NCI-H524 treated with DMSO at 0.1 percent for 48 hours (cell line): Measurements from ENCODE around the gene SLC17A5.
"Not testable (repeated sequence)": the region's sequence is repeated elsewhere in the genome, so short reads cannot be mapped to it uniquely, and the experiment has no call there.

ENCODE experiments used
- DNase-seq: peaks from one replicate; lab custom pipeline; 2025; lab: John Stamatoyannopoulos, UW

Gene SLC17A5

DNA sequence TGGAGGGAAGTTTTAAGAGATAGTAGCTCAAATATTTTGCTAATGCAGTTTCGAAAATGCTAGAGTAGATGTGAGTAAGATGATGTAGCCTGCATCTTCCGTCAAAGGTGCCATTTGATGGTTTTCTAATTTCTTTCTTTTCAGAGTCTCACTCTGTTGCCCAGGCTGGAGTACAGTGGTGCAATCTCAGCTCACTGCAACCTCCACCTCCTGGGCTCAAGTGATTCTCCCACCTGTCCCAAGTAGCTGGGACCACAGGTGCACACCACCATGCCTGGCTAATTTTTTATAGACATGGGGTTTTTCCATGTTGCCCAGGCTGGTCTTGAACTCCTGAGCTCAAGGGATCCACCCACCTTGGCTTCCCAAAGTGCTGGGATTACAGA is 87.3 kb downstream of the SLC17A5 start:
- not testable (repeated sequence) for DNase-seq

DNA sequence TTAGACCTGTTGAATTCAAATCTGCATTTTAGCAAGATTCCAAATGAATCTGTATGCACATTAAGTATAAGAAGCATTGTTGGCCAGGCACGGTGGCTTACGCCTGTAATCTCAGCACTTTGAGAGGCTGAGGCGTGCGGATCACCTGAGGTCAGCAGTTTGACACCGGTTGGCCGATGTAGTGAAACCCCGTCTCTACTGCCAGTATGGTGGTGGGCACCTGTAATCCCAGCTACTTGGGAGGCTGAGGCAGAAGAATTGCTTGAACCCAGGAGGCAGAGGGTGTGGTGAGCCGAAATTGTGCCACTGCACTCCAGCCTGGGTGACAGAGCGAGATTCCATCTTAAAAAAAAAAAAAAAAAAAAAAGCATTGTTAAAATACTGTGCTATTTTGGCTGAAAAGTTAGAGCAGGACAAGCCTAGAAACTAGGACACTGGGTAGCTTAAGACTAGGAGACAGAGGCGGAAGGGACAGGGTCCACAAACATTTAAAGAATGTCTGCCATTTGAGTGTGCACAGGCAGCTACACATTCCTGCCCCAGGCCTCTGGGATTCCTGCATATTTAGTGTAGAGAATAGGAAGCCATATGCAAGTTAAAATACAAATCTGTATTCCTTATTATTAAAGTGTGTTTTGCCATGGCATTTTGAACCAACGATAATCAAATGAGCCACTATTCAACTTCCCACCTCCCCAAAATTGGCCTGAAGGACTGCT is 87.9 kb downstream of the SLC17A5 start:
- no peak for DNase-seq

DNA sequence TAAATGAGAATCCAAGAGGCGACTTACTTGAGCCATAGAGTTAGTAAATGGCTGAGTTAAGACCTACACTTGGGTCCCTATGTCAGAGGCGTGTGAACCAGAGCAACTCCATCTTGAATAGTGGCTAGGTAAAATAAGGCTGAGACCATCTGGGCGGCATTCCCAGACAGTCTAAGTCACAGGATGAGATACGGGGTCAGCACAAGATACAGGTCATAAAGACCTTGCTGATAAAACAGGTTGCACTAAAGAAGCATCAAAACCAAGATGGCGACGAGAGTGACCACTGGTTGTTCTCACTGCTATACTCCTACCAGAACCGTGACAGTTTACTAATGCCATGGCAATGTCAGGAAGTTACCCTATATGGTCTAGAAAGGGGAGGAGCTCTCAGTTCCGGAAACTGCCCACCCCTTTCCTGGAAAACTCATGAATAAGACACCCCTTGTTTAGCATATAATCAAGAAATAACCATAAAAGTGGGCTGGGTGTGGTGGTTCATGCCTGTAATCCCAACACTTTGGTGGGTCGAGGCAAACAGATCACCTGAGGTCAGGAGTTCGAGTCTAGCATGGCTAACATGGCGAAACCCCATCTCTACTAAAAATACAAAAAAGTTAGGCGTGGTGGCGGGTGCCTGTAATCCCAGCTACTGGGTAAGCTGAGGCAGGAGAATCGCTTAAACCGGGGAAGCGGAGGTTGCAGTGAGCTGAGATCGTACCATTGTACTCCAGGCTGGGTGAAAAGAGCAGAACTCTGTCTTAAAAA is 89.0 kb downstream of the SLC17A5 start:
- DNase-seq: no peak

DNA sequence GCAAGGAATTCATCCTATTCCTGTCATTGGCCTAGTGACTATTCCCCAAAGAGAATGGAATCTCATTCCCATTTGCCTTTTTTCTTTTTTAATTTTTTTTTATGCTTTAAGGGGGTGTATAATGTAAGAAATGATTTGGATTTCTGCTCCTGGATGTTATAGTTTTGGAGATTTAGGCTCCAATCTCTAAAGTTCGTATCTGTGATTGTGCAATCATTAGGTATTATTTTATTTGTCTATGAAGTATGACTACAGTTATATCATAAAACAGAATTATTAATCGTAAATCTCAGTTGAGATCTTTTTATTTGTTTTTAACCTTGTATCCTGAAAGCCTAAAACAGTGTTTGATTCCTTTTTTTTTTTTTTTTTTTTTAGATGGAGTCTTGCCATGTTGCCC is 91.2 kb downstream of the SLC17A5 start:
- no peak for DNase-seq

DNA sequence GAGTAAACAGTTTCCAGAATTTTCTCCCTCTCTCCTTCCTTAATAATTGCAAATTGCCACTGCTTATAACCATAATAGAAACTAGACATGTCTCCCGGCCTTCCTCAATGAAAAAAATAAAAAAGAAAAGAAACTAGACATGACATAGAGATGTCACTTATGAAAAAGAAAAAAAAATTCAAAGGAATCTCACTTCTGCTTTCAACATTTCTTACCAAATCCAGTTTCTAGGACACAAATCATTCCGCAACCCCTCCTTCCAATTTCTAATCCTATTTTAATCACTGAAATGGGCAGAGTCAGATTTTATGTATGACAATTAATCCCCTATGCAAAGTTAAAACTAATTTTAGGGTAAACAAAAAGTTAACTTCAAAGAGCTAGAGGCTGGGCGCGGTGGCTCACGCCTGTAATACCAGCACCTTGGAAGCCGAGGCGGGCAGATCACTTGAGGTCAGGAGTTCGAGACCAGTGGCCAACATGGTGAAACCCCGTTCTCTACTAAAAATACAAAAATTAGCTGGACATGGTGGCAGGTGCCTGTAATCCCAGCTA is 92.9 kb downstream of the SLC17A5 start:
- DNase-seq: no peak

DNA sequence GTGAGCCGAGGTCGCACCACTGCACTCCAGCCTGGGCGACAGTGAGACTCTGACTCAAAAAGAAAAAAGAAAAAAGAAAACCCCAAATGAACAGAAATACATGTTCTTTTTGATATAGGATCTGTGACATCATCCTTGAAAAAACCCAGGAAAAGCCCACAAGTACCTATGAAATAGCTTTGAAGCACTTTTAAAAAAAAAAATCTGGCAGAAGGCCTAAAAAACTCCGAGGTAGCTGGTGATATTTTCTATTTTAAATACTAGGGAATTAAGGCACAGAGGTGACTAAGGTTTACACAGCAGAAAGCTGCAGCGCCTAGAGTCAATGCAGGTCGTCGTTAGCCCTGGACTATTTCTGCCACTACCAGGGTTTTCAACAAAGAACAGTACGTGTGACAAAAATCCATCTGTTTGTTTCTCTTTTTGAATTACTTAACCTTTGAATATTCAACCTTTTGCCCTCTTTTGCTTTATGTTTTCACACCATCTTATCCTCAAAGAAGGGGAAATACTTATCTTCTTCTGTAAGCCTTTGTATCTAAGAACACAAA is 93.5 kb downstream of the SLC17A5 start:
- no peak for DNase-seq

DNA sequence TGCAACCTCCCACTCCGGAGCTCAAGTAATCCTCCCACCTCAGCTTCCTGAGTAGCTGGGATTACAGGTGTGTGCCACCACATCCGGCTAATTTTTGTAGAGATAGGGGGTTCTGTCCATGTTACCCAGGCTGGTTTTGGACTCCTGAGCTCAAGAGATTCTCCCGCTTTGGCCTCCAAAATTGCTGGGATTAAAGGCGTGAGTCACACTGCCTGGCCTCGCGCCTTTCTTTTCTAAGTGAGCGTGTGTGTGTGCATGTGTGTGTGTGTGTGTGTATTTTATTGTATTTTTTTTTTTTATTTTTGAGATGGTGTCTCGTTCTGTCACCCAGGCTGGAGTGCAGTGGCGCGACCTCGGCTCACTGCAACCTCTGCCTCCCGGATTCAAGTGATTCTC is 94.4 kb downstream of the SLC17A5 start:
- not testable (repeated sequence) for DNase-seq

DNA sequence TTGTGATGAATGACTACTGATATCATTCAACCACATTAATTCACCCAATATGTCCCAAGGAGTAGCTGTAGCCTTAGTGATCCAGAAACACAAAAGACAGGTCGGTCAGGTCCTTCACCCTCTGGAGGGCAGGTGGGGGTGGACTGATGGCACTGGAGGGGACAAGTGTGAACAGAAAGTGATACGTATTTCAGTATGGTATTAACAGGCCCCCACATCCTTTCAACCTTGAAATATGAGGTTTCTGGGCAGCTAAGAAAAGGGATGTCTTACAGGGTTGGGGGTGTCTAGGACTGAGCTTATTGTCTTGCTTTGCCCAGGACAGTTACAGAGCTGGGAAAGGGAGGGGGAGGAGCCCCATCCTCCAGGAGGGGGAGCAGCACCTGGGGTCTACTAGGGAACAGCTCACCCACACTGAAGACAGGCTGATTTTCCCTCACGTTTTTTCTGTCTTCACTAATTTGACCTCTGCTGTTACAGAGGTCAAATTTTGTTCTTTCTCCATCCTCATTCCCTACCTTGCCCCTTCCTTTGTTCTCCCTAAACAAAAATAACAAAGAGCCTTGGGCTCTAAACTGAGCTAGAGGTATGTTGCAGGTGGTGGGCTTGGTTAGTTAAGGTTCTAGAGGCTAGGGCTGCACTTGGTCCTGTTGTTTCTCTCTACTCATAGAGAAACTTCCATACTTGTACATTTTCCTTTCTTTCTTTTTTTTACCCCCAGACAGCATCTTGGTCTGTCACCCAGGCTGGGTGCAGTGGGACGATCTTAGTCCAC is 95.0 kb downstream of the SLC17A5 start:
- DNase-seq: no peak

DNA sequence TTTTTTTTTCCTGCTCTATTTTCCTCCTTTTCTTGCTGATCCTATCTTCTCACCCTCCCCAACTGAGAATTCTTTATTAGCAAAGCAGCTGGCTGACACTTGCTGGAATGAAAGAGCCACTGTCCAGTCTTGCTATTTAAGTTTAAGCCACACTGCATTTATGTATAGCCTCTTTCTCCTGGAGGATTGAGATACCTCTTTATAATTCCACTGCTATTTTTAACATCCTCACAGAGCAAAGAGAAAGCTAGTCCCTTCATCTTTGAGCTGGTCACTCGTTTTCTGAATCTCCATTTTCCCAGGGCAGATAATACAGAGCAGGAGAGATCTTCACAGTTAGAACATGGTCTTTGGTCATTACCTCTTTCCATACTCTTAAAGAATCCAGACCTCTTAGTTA is 97.0 kb downstream of the SLC17A5 start:
- DNase-seq: no peak

DNA sequence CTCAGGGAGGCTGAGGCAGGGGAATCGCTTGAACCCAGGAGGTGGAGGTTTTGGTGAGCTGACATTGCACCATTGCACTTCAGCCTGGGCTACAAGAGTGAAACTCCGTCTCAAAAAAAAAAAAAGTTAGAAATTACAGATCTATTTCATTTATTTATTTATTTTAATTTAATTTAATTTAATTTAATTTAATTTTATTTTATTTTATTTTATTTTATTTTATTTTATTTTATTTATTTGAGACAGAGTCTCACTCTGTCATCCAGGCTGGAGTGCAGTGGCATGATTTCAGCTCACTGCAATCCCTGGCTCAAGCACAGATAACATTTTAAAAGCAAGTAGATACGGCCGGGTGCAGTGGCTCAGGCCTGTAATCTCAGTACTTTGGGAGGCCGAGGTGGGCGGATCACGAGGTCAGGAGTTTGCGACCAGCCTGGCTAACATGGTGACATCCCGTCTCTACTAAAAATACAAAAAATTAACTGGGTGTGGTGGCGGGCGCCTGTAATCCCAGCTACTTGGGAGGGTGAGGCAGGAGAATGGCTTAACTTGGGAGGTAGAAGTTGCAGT is 98.3 kb downstream of the SLC17A5 start:
- not testable (repeated sequence) for DNase-seq

DNA sequence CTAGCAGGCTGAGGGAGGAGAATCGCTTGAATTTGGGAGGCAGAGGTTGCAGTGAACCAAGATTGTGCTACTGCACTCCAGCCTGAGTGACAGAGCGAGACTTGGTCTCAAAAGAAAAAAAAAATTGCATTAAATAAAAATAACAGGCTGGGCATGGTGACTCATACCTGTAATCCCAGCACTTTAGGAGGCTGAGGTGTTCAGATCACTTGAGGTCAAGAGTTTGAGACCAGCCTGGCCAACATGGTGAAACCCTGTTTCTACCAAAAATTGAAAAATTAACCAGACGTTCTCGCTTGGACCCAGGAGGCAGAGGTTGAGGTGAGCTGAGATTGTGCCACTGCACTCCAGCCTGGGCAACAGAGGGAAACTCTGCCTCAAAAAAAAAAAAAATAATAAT is 102.7 kb downstream of the SLC17A5 start:
- DNase-seq: not testable (repeated sequence)

DNA sequence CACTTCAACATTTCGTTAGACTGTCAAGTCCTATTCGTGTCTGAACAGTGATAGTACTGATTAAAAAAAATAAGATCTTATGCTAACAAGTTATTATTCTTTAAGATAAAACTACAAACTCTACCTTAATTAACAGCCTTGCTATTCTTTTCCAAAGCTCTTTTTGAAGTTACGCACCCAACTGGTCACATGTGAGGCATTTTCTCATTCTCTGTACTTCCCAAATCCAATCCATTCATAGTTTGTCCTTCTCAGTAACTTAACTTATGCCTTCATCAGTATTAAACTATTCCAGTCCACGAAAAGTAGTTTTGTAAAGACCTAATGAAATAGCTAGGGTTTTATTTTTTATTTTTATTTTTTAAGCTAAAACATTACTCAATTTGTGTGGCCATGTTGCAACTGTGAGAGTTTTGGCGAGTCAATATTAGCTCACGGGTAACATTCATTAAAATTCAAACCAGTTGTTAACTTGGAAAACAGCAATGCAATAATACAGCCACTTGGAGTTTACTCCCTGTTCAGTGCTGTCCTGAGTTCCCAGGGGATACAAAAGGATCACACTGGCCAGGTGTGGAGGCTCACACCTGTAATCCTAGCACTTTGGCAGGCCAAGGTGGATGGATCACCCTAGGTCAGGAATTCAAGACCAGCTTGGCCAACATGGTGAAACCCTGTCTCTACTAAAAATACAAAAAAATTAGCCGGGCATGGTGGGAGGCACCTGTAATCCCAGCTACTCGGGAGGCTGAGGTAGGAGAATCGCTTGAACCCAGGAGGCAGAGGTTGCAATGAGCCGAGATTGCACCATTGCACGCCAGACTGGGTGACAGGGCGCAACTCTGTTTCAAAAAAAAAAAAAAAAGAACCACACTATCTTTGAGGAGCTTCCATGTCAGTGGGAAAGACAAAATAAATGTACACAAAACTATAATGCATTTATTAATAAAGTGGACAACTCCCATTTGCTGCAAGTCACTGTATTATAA is 105.0 kb downstream of the SLC17A5 start:
- no peak for DNase-seq

DNA sequence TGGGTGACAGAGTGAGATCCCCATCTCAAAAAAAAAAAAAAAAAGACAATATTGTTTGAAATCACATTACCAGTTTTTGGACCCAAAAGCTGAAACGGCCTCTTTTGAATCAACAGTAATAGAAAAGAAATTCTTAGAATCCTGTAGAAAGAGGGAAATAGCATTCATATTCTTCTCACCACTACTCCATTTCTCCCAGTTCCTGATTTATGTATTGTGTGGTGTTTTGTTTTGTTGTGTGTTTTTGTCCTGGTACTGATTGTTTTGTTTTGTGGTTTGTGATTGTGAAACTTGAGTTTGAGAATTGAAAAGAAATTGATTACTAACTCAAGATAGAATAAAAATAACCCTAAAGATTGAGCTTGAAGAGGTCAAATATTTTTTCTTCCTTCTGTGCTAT is 106.8 kb downstream of the SLC17A5 start:
- no peak for DNase-seq
